Hepatocyte (in vitro differentiated cells): Measurements from ENCODE around the gene SNAP23. TPM values are rescaled to one million over a fixed set of nuclear protein-coding genes. Genes with fewer than 3 reads are reported as not detected.
"Not testable (repeated sequence)": the region's sequence is repeated elsewhere in the genome, so short reads cannot be mapped to it uniquely, and the experiment has no call there.

Experiments used
- DNase-seq: peaks from one replicate; pipeline ENCODE4 v3.0.0-alpha.2; 2016; ENCODE audit warnings: low spot score
- H2AFZ ChIP-seq: fragments of 200-600 bp; sonication (generic); 2 replicates; pipeline ENCODE4 v1.6.0; 2016; ENCODE audit warnings: antibody characterized with exemption, mild to moderate bottlenecking
- H3K27ac ChIP-seq: fragments of 200-600 bp; sonication (generic); 2 replicates; pipeline ENCODE4 v1.5.1; 2016; ENCODE audit warnings: mild to moderate bottlenecking
- H3K27me3 ChIP-seq: fragments of 200-600 bp; sonication (generic); 2 replicates; pipeline ENCODE4 v1.6.1; 2016
- H3K36me3 ChIP-seq: fragments of 200-600 bp; sonication (generic); replicated peaks from 2 replicates; pipeline ENCODE4 v1.5.1; 2016; ENCODE audit warnings: low read depth; ENCODE audit not compliant: insufficient read depth
- H3K4me1 ChIP-seq: fragments of 200-600 bp; sonication (generic); 2 replicates; pipeline ENCODE4 v1.5.1; 2016; ENCODE audit warnings: mild to moderate bottlenecking, moderate library complexity; ENCODE audit not compliant: insufficient read depth
- H3K4me2 ChIP-seq: fragments of 200-600 bp; sonication (generic); 2 replicates; pipeline ENCODE4 v1.6.0; 2016
- H3K4me3 ChIP-seq: fragments of 200-600 bp; sonication (generic); 2 replicates; pipeline ENCODE4 v1.5.1; 2016; ENCODE audit warnings: mild to moderate bottlenecking
- H3K79me2 ChIP-seq: fragments of 200-600 bp; sonication (generic); 2 replicates; pipeline ENCODE4 v1.6.0; 2017; ENCODE audit warnings: mild to moderate bottlenecking
- H3K9me2 ChIP-seq: fragments of 200-600 bp; sonication (generic); replicated peaks from 2 replicates; pipeline ENCODE4 v1.6.0; 2017; ENCODE audit warnings: mild to moderate bottlenecking; ENCODE audit not compliant: insufficient read depth
- H3K9me3 ChIP-seq: fragments of 200-600 bp; sonication (generic); 2 replicates; pipeline ENCODE4 v1.5.1; 2016; ENCODE audit warnings: low read depth, mild to moderate bottlenecking
- H4K20me1 ChIP-seq: fragments of 200-600 bp; sonication (generic); 2 replicates; pipeline ENCODE4 v1.6.0; 2016; ENCODE audit warnings: mild to moderate bottlenecking; ENCODE audit not compliant: insufficient read depth, poor library complexity, severe bottlenecking
- EZH2 ChIP-seq: fragments of 200-600 bp; sonication (generic); IDR thresholded peaks from 2 replicates; pipeline ENCODE4 v1.6.1; 2016; ENCODE audit warnings: antibody characterized with exemption, mild to moderate bottlenecking, borderline replicate concordance
- EZH2phosphoT487 ChIP-seq: fragments of 200-600 bp; sonication (generic); IDR thresholded peaks from one replicate; pipeline ENCODE4 v1.6.1; 2018; ENCODE audit warnings: antibody characterized with exemption, mild to moderate bottlenecking, low read depth, moderate library complexity; ENCODE audit not compliant: unreplicated experiment, severe bottlenecking
- WGBS: methylation state at CpG from one replicate; pipeline ENCODE4 v1.1.6; 2016; ENCODE audit warnings: low lambda C conversion rate; ENCODE audit errors: missing lambda C conversion rate; 5-methylcytosine and 5-hydroxymethylcytosine counted together
- polyA plus RNA-seq: library from polyadenylated mRNA; unstranded; fragments of >200 nt; fragmentation: Nextera tagmentation; extraction: Ambion mirVana; gene quantifications from 2 replicates; pipeline ENCODE4 v1.2.1, GENCODE V29; 2016
- total RNA-seq: library from RNA; depleted of rRNA; stranded (reverse); fragments of >200 nt; gene quantifications from 2 replicates; pipeline ENCODE4 v1.2.3, GENCODE V29; 2014
- TF ChIP-seq, protein P1 (sequence below): fragments of 200-600 bp; sonication (generic); IDR thresholded peaks from 2 replicates; pipeline ENCODE4 v1.5.1; 2016; ENCODE audit warnings: antibody characterized with exemption, mild to moderate bottlenecking; ENCODE audit not compliant: poor library complexity

The SNAP23 gene
- total and polyA plus RNA-seq, 2 experiments from 2014 or later, result 82.7 to 123 TPM

DNA sequence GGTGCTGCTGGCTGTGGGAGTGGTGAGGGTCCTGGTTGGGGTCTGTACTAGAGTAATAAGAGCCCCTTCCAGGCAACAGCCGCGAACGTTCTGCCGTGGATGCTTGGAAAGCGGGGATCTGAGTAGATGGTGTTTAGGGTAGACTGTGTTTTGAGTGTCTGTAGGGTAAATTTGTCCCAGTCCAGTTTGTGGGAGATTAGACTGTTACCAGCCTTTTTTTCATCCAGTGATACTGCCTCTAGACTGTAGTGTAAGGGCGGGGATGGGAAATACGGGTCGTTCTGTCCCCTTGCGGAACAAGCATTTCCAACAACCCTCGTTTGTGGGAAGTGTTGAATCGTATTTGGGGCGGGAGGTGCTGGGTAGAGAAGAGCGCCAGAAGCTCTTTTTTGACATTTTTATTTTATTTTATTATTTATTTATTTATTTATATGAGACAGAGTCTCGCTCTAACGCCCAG, 53.6 kb downstream of the SNAP23 start:
- peaks cover 12% of the 10 kb centered on the region for H3K4me1 ChIP-seq
- H3K79me2 ChIP-seq, result peaks cover 68% of the 10 kb centered on the region
- H3K36me3 ChIP-seq, result no peaks in the 10 kb centered on the region
- peak overlapping the region; percentile 99 for H2AFZ ChIP-seq
- peak overlapping the region; percentile 80 for H3K4me2 ChIP-seq
- H4K20me1 ChIP-seq, result no peaks in the 10 kb centered on the region
- no peaks in the 10 kb centered on the region for H3K27me3 ChIP-seq
- peak; percentile 33 for DNase-seq
- H3K27ac ChIP-seq, result peak overlapping the region; percentile 94
- no peaks in the 10 kb centered on the region for H3K9me2 ChIP-seq
- TF ChIP-seq EZH2phosphoT487 (no peak), EZH2 (no peak)
- TF ChIP-seq, protein P1, sequence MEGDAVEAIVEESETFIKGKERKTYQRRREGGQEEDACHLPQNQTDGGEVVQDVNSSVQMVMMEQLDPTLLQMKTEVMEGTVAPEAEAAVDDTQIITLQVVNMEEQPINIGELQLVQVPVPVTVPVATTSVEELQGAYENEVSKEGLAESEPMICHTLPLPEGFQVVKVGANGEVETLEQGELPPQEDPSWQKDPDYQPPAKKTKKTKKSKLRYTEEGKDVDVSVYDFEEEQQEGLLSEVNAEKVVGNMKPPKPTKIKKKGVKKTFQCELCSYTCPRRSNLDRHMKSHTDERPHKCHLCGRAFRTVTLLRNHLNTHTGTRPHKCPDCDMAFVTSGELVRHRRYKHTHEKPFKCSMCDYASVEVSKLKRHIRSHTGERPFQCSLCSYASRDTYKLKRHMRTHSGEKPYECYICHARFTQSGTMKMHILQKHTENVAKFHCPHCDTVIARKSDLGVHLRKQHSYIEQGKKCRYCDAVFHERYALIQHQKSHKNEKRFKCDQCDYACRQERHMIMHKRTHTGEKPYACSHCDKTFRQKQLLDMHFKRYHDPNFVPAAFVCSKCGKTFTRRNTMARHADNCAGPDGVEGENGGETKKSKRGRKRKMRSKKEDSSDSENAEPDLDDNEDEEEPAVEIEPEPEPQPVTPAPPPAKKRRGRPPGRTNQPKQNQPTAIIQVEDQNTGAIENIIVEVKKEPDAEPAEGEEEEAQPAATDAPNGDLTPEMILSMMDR, result no peak
- under 1% methylated on average over 15 of the region's 15 CpGs for WGBS
- H3K9me3 ChIP-seq, result no peaks in the 10 kb centered on the region
- peak overlapping the region; percentile 88 for H3K4me3 ChIP-seq

DNA sequence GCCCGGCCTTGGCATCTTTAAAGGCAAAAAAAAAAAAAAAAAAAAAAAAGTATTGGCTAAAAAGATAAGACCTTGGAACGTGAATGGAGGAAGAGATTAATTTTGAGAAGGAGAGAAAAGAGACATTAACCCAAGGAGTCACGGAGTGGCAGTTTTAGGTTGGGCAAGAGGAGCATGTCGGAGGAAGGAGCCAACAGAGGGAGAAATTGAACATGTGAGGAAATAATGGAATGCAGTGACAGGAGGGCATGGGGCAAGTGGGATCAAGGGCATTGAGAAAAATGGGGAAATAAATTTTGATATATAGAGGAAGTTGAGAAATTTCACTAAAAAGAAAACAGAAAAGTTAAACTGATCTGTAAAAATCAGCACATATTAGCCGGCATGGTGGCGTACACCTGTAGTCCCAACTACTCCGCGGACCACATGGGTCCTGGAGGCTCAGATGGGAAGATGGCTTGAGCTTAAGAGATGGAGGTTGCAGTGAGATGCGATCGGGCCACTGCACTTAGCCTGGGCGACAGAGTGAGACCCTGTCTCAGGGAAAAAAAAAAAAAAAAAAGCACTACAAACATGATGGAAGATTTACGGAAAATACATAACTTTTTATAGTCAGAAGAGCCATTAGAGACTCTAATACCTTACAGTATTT, 54.4 kb downstream of the SNAP23 start:
- H3K27ac ChIP-seq, result no peak overlapping the region
- peaks cover 74% of the 10 kb centered on the region for H3K79me2 ChIP-seq
- no peaks in the 10 kb centered on the region for H3K9me2 ChIP-seq
- no peak for DNase-seq
- 84% methylated on average over 12 of the region's 12 CpGs for WGBS
- H2AFZ ChIP-seq, result peak overlapping the region; percentile 99
- no peaks in the 10 kb centered on the region for H3K36me3 ChIP-seq
- no peaks in the 10 kb centered on the region for H3K27me3 ChIP-seq
- TF ChIP-seq EZH2phosphoT487, result no peak
- TF ChIP-seq, protein P1, result no peak
- TF ChIP-seq EZH2, result no peak
- peak overlapping the region; percentile 88 for H3K4me3 ChIP-seq
- H4K20me1 ChIP-seq, result no peaks in the 10 kb centered on the region
- peak overlapping the region; percentile 80 for H3K4me2 ChIP-seq
- no peaks in the 10 kb centered on the region for H3K9me3 ChIP-seq
- H3K4me1 ChIP-seq, result peaks cover 12% of the 10 kb centered on the region

DNA sequence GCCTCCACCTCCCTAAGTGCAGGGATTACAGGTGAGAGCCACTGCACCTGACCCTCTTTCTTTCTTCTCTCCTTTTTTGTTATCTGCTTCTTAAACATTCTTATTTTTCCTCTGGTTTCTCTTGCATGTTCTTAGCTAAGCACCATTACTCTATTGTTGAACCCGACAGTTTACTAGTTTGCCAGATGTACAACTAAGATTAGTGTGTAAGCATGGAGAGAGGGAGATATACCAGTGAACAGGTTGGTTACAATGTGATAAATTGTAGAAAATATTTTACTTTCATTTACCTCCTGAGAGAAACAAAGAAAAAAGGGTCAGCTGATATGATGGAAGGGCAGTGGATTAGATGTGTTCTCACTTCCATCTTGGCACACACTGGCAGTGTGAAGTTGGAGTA, 58.1 kb downstream of the SNAP23 start:
- H3K27me3 ChIP-seq, result no peaks in the 10 kb centered on the region
- H3K4me3 ChIP-seq, result no peak overlapping the region
- H3K4me2 ChIP-seq, result no peak overlapping the region
- H3K9me3 ChIP-seq, result no peaks in the 10 kb centered on the region
- no peak overlapping the region for H3K27ac ChIP-seq
- no peaks in the 10 kb centered on the region for H3K36me3 ChIP-seq
- H3K79me2 ChIP-seq, result peaks cover 57% of the 10 kb centered on the region
- peaks cover 5% of the 10 kb centered on the region for H3K4me1 ChIP-seq
- no peak for DNase-seq
- no peaks in the 10 kb centered on the region for H4K20me1 ChIP-seq
- H2AFZ ChIP-seq, result no peak overlapping the region
- 89% methylated on average over 1 of the region's 1 CpG for WGBS
- no peaks in the 10 kb centered on the region for H3K9me2 ChIP-seq
- TF ChIP-seq EZH2phosphoT487 (no peak), EZH2 (no peak)
- TF ChIP-seq, protein P1, result no peak

DNA sequence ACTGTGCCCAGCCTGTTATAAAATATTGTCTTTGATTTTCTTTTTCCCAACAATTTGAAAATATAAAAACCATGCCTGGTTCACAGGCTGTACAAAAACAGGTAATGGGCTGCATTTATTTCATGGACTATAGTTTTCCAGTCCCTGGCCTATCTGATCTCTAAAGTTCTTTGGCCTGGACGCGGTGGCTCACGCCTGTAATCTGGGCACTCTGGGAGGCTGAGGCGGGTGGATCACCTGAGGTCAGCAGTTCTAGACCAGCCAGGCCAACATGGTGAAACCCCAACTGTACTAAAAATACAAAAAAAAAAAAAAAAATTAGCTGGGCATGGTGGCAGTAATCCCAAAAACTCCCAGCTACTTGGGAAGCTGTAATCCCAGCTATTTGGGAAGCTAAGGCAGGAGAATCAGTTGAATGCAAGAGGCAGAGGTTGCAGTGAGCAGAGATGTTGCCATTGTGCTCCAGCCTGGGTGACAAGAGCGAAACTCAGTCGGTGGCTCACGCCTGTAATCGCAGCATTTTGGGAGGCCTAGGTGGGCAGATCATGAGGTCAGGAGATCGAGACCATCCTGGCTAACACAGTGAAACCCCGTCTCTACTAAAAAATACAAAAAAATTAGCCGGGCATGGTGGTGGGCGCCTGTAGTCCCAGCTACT, 61.2 kb downstream of the SNAP23 start:
- not testable (repeated sequence) for H3K9me3 ChIP-seq, H3K36me3 ChIP-seq, H3K27me3 ChIP-seq, H3K4me1 ChIP-seq, H3K4me3 ChIP-seq, H3K27ac ChIP-seq, H4K20me1 ChIP-seq, H2AFZ ChIP-seq, H3K9me2 ChIP-seq, DNase-seq, H3K4me2 ChIP-seq
- 97% methylated on average over 12 of the region's 12 CpGs for WGBS
- peaks cover 30% of the 10 kb centered on the region for H3K79me2 ChIP-seq
